Measurements from ENCODE around the gene LRCH1.
A peak's percentile ranks its signal among the peaks of the same experiment; 100 is the strongest.

LRCH1 gene

GRCh38 chr13:46618694-46619254 is 65.8 kb downstream of the LRCH1 start:
- Histone ChIP-seq H3K4me2 (ENCODE audit: low read length, poor library complexity, severe bottlenecking) (no peak overlapping the region), H3K9ac (ENCODE audit: low read length) (no peak overlapping the region), H3K4ac (ENCODE audit: low read depth in 1 of 2, low read length in 2 of 2) (no peak overlapping the region), H2AFZ (ENCODE audit: low read depth, low read length) (no peak overlapping the region), H3K4me3 (ENCODE audit: insufficient read depth in 1 of 2, low read depth in 1 of 2, low read length in 2 of 2) (no peak overlapping the region), H2BK12ac (ENCODE audit: low read length in 2 of 2) (no peak overlapping the region), H3K18ac (ENCODE audit: low read depth in 1 of 2, low read length in 2 of 2) (no peak overlapping the region), H3K27me3 (ENCODE audit: control insufficient read depth in 1 of 2, insufficient read depth in 1 of 2, low read length in 2 of 2) (no peaks in the 10 kb centered on the region), H4K8ac (ENCODE audit: low read length) (no peak overlapping the region), H3K4me1 (ENCODE audit: control insufficient read depth, insufficient read depth, low read depth, low read length) (peaks cover 16% of the 10 kb centered on the region), H2AK5ac (ENCODE audit: low read length, severe bottlenecking) (no peak overlapping the region), H4K91ac (ENCODE audit: low read length) (no peak overlapping the region), H3K79me1 (replicated peaks; ENCODE audit: low read length, poor library complexity, severe bottlenecking) (peaks cover 11% of the 10 kb centered on the region), H3K14ac (ENCODE audit: low read length in 2 of 2) (no peak overlapping the region), H2BK5ac (ENCODE audit: low read depth, low read length, poor library complexity, severe bottlenecking) (no peak overlapping the region), H3K9me3 (ENCODE audit: control insufficient read depth, low read length) (no peaks in the 10 kb centered on the region), H3K36me3 (ENCODE audit: control insufficient read depth in 1 of 2, insufficient read depth in 2 of 2, low read depth in 1 of 2, low read length in 2 of 2) (no peaks in the 10 kb centered on the region), H3K23ac (ENCODE audit: low read length in 2 of 2) (no peak overlapping the region), H2BK120ac (ENCODE audit: low read depth, low read length) (no peak overlapping the region), H2BK15ac (ENCODE audit: low read depth, poor library complexity, severe bottlenecking) (no peak overlapping the region), H3K27ac (ENCODE audit: low read length, poor library complexity, severe bottlenecking) (peak overlapping the region; percentile 26)
- DNase-seq, result no peak
- 99% methylated on average over 2 of the region's 3 CpGs for WGBS

GRCh38 chr13:46620029-46620428 is 67.1 kb downstream of the LRCH1 start:
- Histone ChIP-seq H4K91ac (ENCODE audit: low read length) (no peak overlapping the region), H3K4me1 (ENCODE audit: control insufficient read depth, insufficient read depth, low read depth, low read length) (peaks cover 15% of the 10 kb centered on the region), H3K9ac (ENCODE audit: low read length) (no peak overlapping the region), H3K36me3 (ENCODE audit: control insufficient read depth in 1 of 2, insufficient read depth in 2 of 2, low read depth in 1 of 2, low read length in 2 of 2) (no peaks in the 10 kb centered on the region), H2BK120ac (ENCODE audit: low read depth, low read length) (no peak overlapping the region), H4K8ac (ENCODE audit: low read length) (no peak overlapping the region), H3K27me3 (ENCODE audit: control insufficient read depth in 1 of 2, insufficient read depth in 1 of 2, low read length in 2 of 2) (no peaks in the 10 kb centered on the region), H2AFZ (ENCODE audit: low read depth, low read length) (no peak overlapping the region), H2BK15ac (ENCODE audit: low read depth, poor library complexity, severe bottlenecking) (no peak overlapping the region), H3K18ac (ENCODE audit: low read depth in 1 of 2, low read length in 2 of 2) (no peak overlapping the region), H3K79me1 (replicated peaks; ENCODE audit: low read length, poor library complexity, severe bottlenecking) (peaks cover 11% of the 10 kb centered on the region), H3K9me3 (ENCODE audit: control insufficient read depth, low read length) (no peaks in the 10 kb centered on the region), H3K27ac (ENCODE audit: low read length, poor library complexity, severe bottlenecking) (no peak overlapping the region), H3K4me2 (ENCODE audit: low read length, poor library complexity, severe bottlenecking) (no peak overlapping the region), H3K4ac (ENCODE audit: low read depth in 1 of 2, low read length in 2 of 2) (no peak overlapping the region), H2BK12ac (ENCODE audit: low read length in 2 of 2) (peak overlapping the region in 1 of 2 experiments; percentile 15), H3K14ac (ENCODE audit: low read length in 2 of 2) (no peak overlapping the region), H3K4me3 (ENCODE audit: insufficient read depth in 1 of 2, low read depth in 1 of 2, low read length in 2 of 2) (no peak overlapping the region), H2AK5ac (ENCODE audit: low read length, severe bottlenecking) (peak overlapping the region; percentile 50), H2BK5ac (ENCODE audit: low read depth, low read length, poor library complexity, severe bottlenecking) (no peak overlapping the region), H3K23ac (ENCODE audit: low read length in 2 of 2) (no peak overlapping the region)
- no peak for DNase-seq
- 82% methylated on average over 5 of the region's 5 CpGs for WGBS

GRCh38 chr13:46620471-46620870 is 67.5 kb downstream of the LRCH1 start:
- Histone ChIP-seq H2BK12ac (ENCODE audit: low read length in 2 of 2) (no peak overlapping the region), H2BK5ac (ENCODE audit: low read depth, low read length, poor library complexity, severe bottlenecking) (no peak overlapping the region), H2AFZ (ENCODE audit: low read depth, low read length) (no peak overlapping the region), H3K4me1 (ENCODE audit: control insufficient read depth, insufficient read depth, low read depth, low read length) (peaks cover 12% of the 10 kb centered on the region), H3K79me1 (replicated peaks; ENCODE audit: low read length, poor library complexity, severe bottlenecking) (peaks cover 11% of the 10 kb centered on the region), H3K27me3 (ENCODE audit: control insufficient read depth in 1 of 2, insufficient read depth in 1 of 2, low read length in 2 of 2) (no peaks in the 10 kb centered on the region), H3K18ac (ENCODE audit: low read depth in 1 of 2, low read length in 2 of 2) (no peak overlapping the region), H2AK5ac (ENCODE audit: low read length, severe bottlenecking) (no peak overlapping the region), H4K8ac (ENCODE audit: low read length) (no peak overlapping the region), H3K4ac (ENCODE audit: low read depth in 1 of 2, low read length in 2 of 2) (no peak overlapping the region), H3K36me3 (ENCODE audit: control insufficient read depth in 1 of 2, insufficient read depth in 2 of 2, low read depth in 1 of 2, low read length in 2 of 2) (no peaks in the 10 kb centered on the region), H4K91ac (ENCODE audit: low read length) (no peak overlapping the region), H2BK15ac (ENCODE audit: low read depth, poor library complexity, severe bottlenecking) (no peak overlapping the region), H3K4me3 (ENCODE audit: insufficient read depth in 1 of 2, low read depth in 1 of 2, low read length in 2 of 2) (no peak overlapping the region), H3K27ac (ENCODE audit: low read length, poor library complexity, severe bottlenecking) (no peak overlapping the region), H3K23ac (ENCODE audit: low read length in 2 of 2) (no peak overlapping the region), H3K9me3 (ENCODE audit: control insufficient read depth, low read length) (no peaks in the 10 kb centered on the region), H2BK120ac (ENCODE audit: low read depth, low read length) (no peak overlapping the region), H3K9ac (ENCODE audit: low read length) (no peak overlapping the region), H3K14ac (ENCODE audit: low read length in 2 of 2) (no peak overlapping the region), H3K4me2 (ENCODE audit: low read length, poor library complexity, severe bottlenecking) (no peak overlapping the region)
- WGBS, result 97% methylated on average over 1 of the region's 2 CpGs
- DNase-seq, result no peak

- no peaks in the 10 kb centered on the region for H3K27me3 ChIP-seq (ENCODE audit: control insufficient read depth in 1 of 2, insufficient read depth in 1 of 2, low read length in 2 of 2)
- H3K14ac ChIP-seq (ENCODE audit: low read length in 2 of 2), result no peak overlapping the region
- DNase-seq, result no peak
- no peak overlapping the region for H3K4me3 ChIP-seq (ENCODE audit: insufficient read depth in 1 of 2, low read depth in 1 of 2, low read length in 2 of 2)
- H3K18ac ChIP-seq (ENCODE audit: low read depth in 1 of 2, low read length in 2 of 2), result no peak overlapping the region
- H2BK120ac ChIP-seq (ENCODE audit: low read depth, low read length), result no peak overlapping the region
- no peak overlapping the region for H3K9ac ChIP-seq (ENCODE audit: low read length)
- H3K4ac ChIP-seq (ENCODE audit: low read depth in 1 of 2, low read length in 2 of 2), result no peak overlapping the region
- peaks cover 12% of the 10 kb centered on the region for H3K4me1 ChIP-seq (ENCODE audit: control insufficient read depth, insufficient read depth, low read depth, low read length)
- peak overlapping the region; percentile 47 for H3K27ac ChIP-seq (ENCODE audit: low read length, poor library complexity, severe bottlenecking)
- no peak overlapping the region for H2BK12ac ChIP-seq (ENCODE audit: low read length in 2 of 2)
- no peak overlapping the region for H3K23ac ChIP-seq (ENCODE audit: low read length in 2 of 2)
- H2AK5ac ChIP-seq (ENCODE audit: low read length, severe bottlenecking), result peak overlapping the region; percentile 54
- no peak overlapping the region for H2BK15ac ChIP-seq (ENCODE audit: low read depth, poor library complexity, severe bottlenecking)
- H3K9me3 ChIP-seq (ENCODE audit: control insufficient read depth, low read length), result no peaks in the 10 kb centered on the region
- peak overlapping the region; percentile 10 for H3K4me2 ChIP-seq (ENCODE audit: low read length, poor library complexity, severe bottlenecking)
- H4K8ac ChIP-seq (ENCODE audit: low read length), result peak overlapping the region; percentile 7
- peaks cover 9% of the 10 kb centered on the region for H3K79me1 ChIP-seq (replicated peaks; ENCODE audit: low read length, poor library complexity, severe bottlenecking)
- no peak overlapping the region for H2AFZ ChIP-seq (ENCODE audit: low read depth, low read length)
- H3K36me3 ChIP-seq (ENCODE audit: control insufficient read depth in 1 of 2, insufficient read depth in 2 of 2, low read depth in 1 of 2, low read length in 2 of 2), result no peaks in the 10 kb centered on the region
- WGBS, result 80% methylated on average over 2 of the region's 2 CpGs
- no peak overlapping the region for H4K91ac ChIP-seq (ENCODE audit: low read length)
- no peak overlapping the region for H2BK5ac ChIP-seq (ENCODE audit: low read depth, low read length, poor library complexity, severe bottlenecking)
Observed at GRCh38 chr13:46621133-46621532, 68.2 kb downstream of the LRCH1 start.
